ENCODE measurements around the gene GOLGA8K.
"Not testable (repeated sequence)": the region's sequence is repeated elsewhere in the genome, so short reads cannot be mapped to it uniquely, and the experiment has no call there.

The GOLGA8K gene, protein sequence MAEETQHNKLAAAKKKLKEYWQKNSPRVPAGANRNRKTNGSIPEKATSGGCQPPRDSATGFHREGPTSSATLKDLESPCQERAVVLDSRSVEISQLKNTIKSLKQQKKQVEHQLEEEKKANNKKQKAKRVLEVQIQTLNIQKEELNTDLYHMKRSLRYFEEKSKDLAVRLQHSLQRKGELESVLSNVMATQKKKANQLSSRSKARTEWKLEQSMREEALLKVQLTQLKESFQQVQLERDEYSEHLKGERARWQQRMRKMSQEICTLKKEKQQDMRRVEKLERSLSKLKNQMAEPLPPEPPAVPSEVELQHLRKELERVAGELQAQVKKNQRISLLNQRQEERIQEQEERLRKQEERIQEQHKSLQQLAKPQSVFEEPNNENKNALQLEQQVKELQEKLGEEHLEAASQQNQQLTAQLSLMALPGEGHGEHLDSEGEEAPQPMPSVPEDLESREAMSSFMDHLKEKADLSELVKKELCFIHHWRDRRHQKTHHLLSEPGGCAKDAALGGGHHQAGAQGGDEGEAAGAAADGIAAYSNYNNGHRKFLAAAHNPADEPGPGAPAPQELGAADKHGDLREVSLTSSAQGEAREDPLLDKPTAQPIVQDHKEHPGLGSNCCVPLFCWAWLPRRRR

DNA sequence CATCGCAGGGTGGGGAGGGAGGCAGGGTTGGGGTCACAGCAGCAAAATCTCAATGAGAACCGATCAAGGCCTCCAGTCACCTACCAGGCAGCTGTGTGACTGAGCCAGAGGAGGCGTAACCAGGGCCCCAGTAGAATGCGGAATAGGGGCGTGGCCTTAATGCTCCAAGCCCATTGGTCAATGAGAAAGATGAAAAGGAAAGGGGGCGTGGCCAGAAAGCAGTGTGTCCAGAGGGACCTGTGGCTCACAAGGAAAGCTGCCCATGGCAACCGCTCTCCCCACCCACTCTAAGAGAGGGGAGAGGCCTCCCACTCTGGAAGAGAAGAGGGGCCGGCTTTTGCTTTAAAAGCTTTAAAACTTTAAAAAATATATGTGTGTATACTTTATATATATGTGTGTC, at the start of gene GOLGA8K:
Gene GOLGA8K (minus strand): TSS at position 101 of the 400 bp plus-strand sequence. CDS start 98 bp downstream, at position 3.
- not testable (repeated sequence) for DNase-seq (ENCODE audit: extremely low read depth in 1 of 2, low read depth in 1 of 2)

DNA sequence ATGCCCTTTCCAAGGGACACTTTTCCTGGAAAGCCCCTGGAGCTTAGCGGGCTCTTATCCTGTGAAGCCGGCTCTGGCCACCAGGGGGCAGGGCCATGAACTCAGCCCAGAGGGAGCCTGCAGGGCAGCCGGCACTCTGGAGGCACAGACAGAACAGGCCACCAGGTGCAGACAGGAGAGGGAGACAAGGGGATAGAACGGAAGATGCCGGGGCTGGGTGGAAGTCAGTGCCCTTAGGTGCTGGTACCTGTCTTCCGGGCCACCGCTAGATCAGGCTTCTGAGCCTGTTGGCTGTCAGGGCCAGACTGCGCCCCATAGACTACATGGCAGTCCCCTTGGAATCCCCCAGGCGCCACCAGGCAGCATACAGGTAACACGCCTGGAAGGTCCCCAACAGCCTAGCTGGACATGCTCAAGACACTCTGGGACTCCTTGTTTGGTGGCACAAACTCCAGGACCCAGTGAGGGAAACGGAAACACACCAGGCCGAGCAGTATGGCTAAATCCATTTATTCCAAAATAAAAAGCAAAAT, 37.4 kb upstream of the GOLGA8K start:
- DNase-seq (ENCODE audit: extremely low read depth in 1 of 2, low read depth in 1 of 2): not testable (repeated sequence)

- DNase-seq (ENCODE audit: extremely low read depth in 1 of 2, low read depth in 1 of 2): not testable (repeated sequence)
Measured at GRCh38 chr15:32434102-32434963, 31.2 kb upstream of the GOLGA8K start.

DNA sequence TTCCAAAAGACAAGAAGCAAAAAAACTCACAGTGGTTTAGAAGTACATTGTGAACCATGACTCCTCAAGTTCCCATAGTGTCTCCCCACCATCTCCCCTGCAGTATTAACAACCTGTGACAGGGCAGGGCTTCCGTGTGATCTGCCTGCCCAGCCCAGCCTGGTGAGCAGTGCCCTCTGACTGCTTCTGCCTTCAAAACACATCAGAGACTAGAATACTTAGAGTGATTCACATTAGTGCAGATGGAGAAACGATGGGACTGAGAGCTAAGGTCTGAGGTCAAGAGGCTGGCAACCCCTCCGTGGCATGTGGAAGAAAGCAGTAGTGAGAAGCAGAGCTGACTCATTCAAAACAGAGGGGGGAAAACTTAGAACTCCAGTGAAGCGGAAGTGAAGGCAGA, 24.5 kb upstream of the GOLGA8K start:
- not testable (repeated sequence) for DNase-seq (ENCODE audit: extremely low read depth in 1 of 2, low read depth in 1 of 2)

- DNase-seq (ENCODE audit: extremely low read depth in 1 of 2, low read depth in 1 of 2): not testable (repeated sequence)
Measured at GRCh38 chr15:32426511-32426910, 23.4 kb upstream of the GOLGA8K start.

DNA sequence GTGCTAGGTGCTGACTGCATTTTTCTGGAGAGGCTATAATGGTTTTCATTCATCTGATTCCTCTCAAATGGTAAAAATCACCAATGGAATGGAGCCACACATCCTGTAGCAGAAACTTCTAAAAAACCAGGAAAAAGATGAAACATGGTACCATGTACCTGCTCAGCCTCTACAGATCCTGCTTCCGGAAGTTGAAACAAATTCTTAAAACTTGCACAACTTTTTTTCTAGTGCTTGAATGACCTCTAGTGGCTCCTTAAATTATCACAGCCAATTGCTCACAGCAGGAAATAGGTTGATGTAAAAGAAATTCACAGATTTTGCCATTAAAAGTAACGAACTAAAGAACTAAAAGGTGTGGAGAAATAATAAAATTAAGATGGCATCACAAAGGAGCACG, 4.8 kb upstream of the GOLGA8K start:
- DNase-seq (ENCODE audit: extremely low read depth in 1 of 2, low read depth in 1 of 2): not testable (repeated sequence)

DNA sequence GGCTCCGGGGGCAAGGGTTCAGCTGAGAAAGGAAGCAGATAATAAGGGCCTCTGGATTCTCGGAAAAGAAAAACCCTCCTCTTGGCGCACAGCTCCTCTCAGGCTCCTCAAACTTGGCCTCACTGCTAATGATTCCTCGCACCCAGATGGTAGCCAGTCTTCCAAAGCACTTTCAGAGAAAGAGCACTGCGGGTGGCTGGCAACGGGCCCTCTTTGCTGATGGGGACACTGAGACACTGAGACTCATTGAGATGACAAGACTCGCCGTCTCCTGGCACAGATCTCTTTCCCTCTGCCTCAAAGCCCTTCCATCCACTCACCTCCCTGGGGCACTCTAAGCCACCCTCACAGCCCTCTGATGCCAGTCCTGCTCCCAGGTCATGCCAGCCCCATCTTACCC, 6.6 kb downstream of the GOLGA8K start:
- not testable (repeated sequence) for DNase-seq (ENCODE audit: extremely low read depth in 1 of 2, low read depth in 1 of 2)

DNA sequence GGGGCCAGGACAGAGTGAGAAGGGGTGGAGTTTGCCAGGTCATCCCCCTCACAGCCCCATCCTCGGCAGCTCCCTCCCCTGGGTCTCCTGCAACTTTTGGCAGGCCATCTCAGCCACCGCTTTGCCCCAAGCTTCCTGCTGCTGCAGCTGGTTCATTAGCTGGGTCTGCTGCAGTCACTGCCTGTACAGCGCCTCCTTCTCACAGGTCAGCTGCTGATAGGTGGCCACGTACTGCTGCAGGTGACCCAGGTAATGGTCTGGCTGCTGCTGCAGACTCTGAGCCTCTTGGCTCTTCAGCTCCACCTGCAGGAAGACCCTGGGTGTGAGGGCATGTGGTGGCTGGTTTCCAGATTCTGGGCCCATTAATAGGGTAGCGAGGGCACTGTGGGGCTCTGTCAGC, 8.3 kb downstream of the GOLGA8K start:
- not testable (repeated sequence) for DNase-seq (ENCODE audit: extremely low read depth in 1 of 2, low read depth in 1 of 2)

GRCh38 chr15:32388050-32388648, 14.9 kb downstream of the GOLGA8K start:
- DNase-seq (ENCODE audit: extremely low read depth in 1 of 2, low read depth in 1 of 2): not testable (repeated sequence)

GRCh38 chr15:32385823-32386495, 17.1 kb downstream of the GOLGA8K start:
- not testable (repeated sequence) for DNase-seq (ENCODE audit: extremely low read depth in 1 of 2, low read depth in 1 of 2)

DNA sequence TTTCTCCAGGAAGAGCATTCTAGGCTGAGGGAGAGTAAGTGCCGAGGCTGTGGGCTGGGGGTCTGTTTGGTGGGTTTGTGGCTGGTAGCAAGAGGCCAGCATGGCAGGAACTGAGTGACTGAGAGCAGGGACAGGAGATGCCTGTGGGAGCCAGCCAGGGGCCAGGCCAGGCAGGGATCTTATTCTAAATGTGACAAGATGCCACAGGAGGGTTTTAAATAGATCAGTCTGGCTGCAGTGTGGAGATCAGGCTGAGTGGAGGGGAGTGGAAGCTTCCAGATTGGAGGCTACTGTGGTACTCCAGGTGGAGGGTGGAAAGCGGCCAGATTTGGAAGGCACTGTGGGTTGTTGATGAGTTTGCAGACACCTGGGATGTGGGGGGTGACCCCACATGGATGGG, 28.9 kb downstream of the GOLGA8K start:
- DNase-seq (ENCODE audit: extremely low read depth in 1 of 2, low read depth in 1 of 2): not testable (repeated sequence)

GRCh38 chr15:32373707-32374106, 29.4 kb downstream of the GOLGA8K start:
- not testable (repeated sequence) for DNase-seq (ENCODE audit: extremely low read depth in 1 of 2, low read depth in 1 of 2)

DNA sequence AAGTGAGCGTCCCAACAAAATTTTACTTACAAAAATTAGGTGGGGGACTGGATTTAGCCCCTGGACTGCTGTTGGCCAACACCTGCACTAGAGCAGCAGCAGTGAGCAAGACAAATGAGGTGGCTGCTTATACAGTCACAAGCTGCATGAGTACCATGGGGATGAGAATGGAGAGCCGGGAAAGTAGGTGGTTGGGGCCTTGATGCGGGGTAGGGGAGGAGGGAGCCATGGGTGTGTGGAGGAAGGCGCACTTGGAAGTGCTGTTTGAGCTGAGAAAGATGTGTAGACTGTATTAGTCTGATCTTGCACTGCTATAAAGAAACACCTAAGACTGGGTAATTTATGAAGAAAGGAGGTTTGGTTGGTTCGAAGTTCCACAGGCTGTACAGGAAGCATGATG, 31.0 kb downstream of the GOLGA8K start:
- DNase-seq (ENCODE audit: extremely low read depth in 1 of 2, low read depth in 1 of 2): not testable (repeated sequence)

- not testable (repeated sequence) for DNase-seq (ENCODE audit: extremely low read depth in 1 of 2, low read depth in 1 of 2)
Measured at GRCh38 chr15:32370526-32370925, 32.6 kb downstream of the GOLGA8K start.

DNA sequence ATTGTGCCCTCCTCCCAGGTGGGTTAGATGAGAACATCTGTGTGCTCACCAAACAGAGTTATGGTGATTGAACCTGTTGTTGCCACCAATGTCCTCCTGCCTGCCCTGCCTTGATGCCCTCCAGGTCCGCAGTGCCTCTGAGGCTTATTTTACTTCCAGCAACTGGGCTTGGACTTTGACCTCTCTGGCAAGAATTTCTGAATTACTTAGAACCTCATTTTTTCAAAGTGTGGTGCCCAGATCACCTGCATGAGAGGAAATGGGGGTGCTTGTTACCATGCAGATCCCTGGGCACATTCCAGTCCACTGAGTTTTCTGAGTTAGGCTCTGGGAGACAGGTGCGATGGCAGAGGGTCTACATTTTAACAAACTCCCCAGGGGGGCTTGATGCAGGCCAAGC, 33.0 kb downstream of the GOLGA8K start:
- not testable (repeated sequence) for DNase-seq (ENCODE audit: extremely low read depth in 1 of 2, low read depth in 1 of 2)

- not testable (repeated sequence) for DNase-seq (ENCODE audit: extremely low read depth in 1 of 2, low read depth in 1 of 2)
Measured at GRCh38 chr15:32366492-32366891, 36.6 kb downstream of the GOLGA8K start.

DNA sequence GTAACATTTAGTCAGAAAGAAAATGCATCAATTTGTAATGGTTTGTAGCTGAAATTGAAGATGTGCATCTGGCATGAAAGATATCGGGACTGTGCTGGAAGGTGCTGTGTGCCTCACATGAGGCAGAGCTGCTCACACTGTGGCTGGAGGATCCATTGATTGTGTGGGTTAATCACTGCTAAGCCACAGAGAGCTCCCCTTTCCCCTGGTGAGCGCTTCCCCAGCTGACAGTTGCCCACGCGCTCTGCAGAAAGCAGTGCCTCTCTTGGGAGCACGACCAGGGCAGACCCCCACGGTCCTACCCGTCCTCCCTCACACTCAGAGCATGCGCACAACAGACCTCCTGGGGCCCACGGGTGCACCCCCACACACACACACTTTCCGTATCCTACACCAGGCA, 37.1 kb downstream of the GOLGA8K start:
- DNase-seq (ENCODE audit: extremely low read depth in 1 of 2, low read depth in 1 of 2): not testable (repeated sequence)

DNA sequence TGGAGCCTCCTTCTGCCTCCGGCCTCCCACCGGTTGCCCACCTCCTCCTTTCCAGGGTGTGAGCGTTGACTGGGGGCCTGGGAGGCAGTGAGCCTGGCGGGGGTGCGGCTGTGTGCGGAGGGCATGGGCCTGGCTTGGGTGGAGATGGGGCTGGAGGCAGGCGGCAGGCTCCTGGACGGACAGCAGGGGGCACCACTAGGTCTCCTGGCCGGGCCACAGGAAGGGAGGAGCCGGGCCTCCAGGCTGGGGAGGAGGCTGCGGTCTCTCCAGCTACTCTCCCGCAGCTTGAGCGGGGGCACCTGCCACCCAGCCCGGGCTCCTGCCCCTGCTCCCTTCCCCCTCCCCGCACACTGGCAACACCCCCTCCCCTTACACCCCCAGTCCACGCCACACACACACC, 38.1 kb downstream of the GOLGA8K start:
- peak in 1 of 2 donors; percentile 36 for DNase-seq (ENCODE audit: extremely low read depth in 1 of 2, low read depth in 1 of 2)

DNA sequence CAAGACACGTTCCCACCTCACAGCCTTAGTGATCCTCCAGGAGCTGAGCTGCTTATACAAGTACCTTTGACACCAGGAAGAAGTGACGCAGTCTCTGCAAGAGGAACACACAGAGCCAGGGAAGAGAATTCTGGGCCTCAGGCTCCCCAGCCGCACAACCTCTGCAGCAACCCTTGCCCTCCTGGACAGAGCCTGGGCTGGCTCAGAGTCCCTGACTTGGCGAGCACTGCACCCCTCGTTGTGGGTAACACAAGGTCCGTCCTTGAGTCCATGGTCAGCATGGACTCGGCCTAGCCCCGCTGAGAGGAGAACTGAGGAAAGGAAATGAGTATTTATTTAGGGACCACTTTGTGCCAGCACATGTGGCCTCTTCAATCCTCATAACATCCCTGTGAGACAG, 39.6 kb downstream of the GOLGA8K start:
- DNase-seq (ENCODE audit: extremely low read depth in 1 of 2, low read depth in 1 of 2): not testable (repeated sequence)

DNA sequence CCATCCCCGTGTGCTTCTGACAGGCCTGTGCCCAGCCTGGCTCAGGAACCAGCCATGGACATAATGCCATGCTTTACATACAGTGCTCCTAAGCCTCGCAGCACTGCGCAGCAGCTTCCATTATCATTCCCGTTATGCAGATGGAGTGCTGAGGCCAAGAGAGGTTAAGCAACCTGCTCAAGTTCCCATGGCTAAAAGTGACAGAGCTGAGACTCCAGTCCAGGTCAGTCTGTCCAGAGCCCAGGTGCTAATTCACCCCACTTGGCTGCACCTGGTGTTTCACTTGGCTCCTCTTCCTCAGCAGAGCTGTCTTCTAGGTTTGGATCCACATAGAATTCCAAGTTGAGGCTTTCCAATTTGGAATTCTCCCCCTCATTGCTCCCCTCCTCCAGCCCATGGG, 41.4 kb downstream of the GOLGA8K start:
- not testable (repeated sequence) for DNase-seq (ENCODE audit: extremely low read depth in 1 of 2, low read depth in 1 of 2)

Data from activated CD8-positive, alpha-beta memory T cell treated with anti-CD3 and anti-CD28 coated beads for 1 hour (primary cell).